Activated CD4-positive, alpha-beta T cell treated with anti-CD3 and anti-CD28 coated beads, Interleukin-2, amount 50 U/mL, for 48 hours (primary cell): ENCODE data around the gene PDSS2.
A peak's percentile ranks its signal among the peaks of the same experiment; 100 is the strongest.
"Not testable (repeated sequence)": the region's sequence is repeated elsewhere in the genome, so short reads cannot be mapped to it uniquely, and the experiment has no call there.

ENCODE experiments used
- DNase-seq, 2 experiments: peaks; one replicate each; pipeline ENCODE4 v3.0.0-alpha.2; 2020

The PDSS2 gene

GRCh38 chr6:107459283-107460082 lies at the start of gene PDSS2:
Gene PDSS2 (minus strand): TSS chr6:107459564. CDS start chr6:107459285, 279 bp downstream.
- DNase-seq = peak; percentile 99 to 100

- no peak for DNase-seq
Measured at GRCh38 chr6:107506145-107506544, 46.8 kb upstream of the PDSS2 start.

DNA sequence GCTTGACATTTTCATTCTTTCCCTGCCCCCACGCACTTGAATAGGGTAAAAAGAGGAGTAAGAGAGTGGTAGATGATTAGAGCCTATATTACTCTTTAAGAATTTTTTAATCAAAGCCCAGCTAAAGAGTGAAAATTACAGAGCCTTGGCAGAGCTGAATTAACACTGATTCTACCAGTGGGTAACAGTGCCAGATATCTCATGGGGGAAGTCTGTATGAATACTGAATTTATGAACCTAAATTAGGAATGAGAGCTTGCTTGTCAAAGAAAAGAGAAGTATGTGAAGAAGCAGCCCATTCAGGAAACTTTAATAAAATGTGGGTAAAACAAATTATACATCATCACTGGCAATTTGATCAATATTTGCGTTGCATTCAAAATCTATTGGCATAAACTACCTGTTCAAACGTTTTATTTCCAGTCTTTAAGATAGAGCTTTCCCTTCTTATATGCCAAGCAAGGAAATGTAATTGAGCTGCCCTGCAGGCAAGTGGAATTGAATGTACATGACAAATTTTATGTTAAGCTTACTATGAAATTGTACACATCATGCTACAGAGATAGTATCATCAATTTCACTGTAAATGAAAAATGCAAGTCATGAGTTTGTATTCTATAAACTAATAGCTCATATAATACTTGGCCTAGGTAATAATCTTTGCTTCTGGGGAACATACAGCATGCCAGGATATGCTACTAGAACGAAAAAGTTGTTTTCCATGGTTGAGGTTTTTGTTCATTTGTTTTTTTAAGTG lies 45.1 kb upstream of the PDSS2 start:
- DNase-seq = no peak

GRCh38 chr6:107496892-107497684 lies 37.7 kb upstream of the PDSS2 start:
- DNase-seq = no peak

- DNase-seq = no peak
Measured at GRCh38 chr6:107495971-107496370, 36.6 kb upstream of the PDSS2 start.

DNA sequence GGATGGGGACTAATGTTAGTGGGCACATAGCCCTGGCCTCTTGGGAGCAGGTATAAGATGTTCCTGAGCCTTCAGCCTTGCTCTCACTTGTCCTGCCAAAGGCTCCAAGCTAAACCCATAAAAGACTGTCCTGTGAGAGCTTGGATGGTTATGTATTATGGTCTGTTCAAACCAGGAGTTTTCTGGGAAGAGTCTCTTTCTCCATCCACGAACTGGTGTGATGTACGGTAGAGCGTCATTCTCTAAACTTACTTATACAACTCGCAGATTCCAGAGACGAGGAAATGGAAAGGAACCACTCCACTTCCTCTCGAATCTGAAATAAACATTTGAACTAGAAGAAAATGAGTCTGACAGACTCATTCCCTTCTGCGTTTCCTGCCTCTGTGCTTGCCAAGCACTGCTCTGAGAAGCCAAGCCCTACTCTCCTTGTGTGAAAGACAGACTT lies 35.9 kb upstream of the PDSS2 start:
- no peak for DNase-seq

DNA sequence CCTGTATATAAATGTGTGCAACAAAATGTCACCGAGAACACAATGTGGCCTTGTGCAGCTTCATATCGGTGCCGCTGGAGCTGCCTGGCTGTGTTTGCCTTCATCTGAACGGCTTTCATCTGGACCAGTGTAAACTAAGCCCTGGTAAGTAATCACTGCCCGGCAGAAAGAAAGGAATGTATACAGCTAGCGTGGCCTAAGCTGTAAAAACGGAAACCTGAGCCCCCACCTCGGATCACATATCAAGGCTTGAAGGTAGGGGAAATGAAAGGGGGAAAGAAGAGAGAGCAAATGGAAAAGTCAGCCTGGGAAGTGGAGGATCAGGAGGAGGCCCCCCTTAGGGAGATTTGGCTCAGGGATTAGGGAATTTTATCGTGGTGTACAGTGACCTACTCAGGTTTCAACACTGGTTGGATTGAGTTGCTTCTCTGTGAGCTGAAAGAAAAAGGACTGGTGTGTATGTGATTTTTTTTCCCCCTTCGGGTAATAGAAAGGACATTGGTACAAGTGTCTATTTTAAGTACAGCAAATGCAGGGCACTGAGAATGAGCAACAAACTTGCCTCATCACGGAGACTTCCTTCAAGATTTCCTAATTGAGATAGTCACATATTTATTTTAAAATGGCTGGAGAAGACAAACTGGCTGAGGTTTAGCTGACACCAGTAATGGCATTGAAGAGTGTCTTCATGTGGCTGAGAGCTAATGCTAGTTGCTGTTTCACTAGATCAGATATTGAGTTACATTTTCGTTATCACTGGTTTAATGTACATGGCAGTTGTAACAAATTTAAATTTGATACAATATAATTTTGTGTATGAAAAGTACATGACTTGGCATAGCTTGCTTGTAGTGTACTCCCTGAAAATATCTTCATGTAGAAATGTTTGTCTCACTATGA lies 34.0 kb upstream of the PDSS2 start:
- DNase-seq = no peak

DNA sequence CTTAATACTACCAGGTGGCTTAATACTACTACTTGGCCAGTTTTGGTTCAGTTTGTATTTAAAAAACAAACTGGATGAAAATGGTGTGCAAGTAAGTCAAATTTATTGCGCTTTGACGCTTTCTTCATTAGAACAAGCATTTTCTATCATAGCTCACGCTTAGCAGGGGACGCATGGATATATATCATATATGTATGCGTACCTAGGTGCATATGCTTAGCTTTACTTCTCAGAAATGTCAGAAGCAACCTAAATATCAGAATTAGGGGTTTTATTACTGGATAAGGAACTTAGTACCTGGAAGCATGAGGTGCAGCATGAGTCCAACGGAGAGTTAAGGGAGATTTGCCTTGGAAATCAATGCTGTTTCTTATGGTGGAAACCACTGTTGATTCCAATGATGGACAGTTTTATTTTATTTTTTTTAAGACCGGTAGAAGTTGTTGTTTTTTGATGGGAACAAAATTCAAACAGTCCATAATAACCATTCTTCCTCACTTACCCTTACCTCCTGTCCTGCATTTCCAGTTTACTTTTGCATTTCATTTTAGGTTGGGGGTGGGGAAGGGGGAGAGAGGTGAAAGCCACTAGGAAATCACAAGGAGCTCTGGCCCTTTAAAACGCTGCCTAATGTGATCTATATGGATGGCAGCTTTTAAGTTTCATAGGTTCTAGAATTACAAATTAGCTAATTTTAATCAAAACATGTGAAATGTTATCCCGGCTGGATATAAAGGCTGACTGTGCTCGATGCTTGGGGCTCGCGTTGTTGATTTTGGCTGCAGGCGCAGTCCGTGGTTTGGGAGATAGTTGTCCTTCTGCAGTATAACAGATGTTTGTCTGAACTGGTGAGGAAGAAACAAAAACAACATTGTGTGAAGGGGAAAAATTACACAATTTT lies 32.6 kb upstream of the PDSS2 start:
- DNase-seq = no peak

GRCh38 chr6:107491138-107491609 lies 31.8 kb upstream of the PDSS2 start:
- peak; percentile 3 to 14 for DNase-seq

DNA sequence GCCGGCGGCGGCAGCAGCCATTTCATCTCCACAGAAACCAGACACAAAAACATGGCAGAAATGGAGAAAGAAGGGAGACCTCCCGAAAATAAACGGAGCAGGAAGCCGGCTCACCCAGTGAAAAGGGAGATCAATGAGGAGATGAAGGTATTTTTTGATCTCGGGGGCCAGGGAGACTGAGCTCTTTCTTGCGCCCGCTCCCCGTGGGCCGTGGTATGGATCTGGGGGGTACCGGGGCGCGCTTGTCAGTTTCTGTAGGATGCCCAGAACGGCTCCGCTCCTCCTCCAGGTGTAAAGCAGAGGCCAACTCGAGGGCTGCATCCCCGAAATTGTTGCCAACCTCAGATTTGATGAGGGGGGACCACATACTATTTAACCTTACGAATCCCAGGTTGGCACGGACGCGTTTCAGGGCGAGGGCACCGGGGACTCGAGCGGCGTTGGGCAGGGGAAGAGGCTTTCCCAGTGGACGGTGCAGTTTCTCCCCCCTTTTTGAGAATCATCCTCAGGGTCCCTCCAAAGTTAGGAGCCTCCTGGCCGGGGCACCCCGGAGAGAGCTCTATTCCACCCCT lies 31.3 kb upstream of the PDSS2 start:
- no peak for DNase-seq

GRCh38 chr6:107489636-107490565 lies 30.5 kb upstream of the PDSS2 start, which contains the start of gene SOBP:
Gene SOBP (plus strand): TSS chr6:107490117. CDS start chr6:107490617, 500 bp downstream.
- DNase-seq = peak; percentile 37 to 43

GRCh38 chr6:107488875-107489635 lies 29.7 kb upstream of the PDSS2 start:
- peak; percentile 18 to 29 for DNase-seq

GRCh38 chr6:107488174-107488874 lies 29.0 kb upstream of the PDSS2 start:
- no peak for DNase-seq

DNA sequence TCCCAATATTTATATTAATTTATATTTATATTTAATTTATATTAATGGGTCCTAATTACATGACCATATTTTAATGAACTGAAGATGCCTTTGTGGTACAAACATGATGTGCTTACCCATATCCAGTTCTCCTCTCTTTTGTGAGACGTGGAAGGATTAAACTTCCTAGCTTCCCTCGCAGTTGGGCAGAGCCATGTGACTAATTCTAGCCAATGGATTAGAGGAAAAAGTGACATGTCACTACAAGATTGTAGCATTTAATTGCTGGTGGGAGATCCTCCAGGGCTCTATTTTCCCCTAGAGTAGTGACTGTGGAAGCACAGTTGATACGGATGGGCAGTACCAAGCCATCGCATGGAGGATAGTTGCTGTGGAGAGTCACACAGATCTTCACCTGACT lies 25.8 kb upstream of the PDSS2 start:
- DNase-seq = no peak

DNA sequence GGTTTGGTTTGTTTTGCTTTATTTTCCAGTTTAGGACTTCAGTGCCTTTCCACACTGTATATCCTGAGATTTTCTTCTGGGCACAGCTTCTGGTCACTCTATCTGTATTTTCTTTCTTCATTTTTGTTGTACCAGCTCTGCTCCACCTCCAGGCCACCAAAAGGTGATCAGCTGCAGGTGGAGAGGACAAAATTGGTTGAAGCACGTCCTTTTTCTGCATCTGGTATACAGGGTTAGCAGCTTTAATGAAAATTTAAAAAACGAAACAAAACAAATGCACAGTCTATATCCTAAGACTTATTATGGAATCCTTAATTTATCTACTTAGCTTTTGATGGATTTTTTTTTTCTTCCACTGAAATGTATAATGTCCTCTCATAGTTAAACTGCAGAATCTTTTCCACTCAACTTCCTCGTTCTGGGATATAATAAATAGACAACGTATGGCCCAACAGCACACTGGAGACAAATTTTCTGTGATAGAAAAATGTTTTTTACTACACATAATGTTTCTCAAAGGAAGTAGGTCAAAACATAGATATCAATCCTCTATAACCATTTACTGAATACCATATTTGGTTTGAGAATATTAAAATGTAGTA lies 19.8 kb upstream of the PDSS2 start:
- no peak for DNase-seq

GRCh38 chr6:107475826-107476225 lies 16.5 kb upstream of the PDSS2 start:
- not testable (repeated sequence) for DNase-seq

GRCh38 chr6:107475360-107475759 lies 16.0 kb upstream of the PDSS2 start:
- not testable (repeated sequence) for DNase-seq
